ENCODE measurements around the gene CA6.

Gene CA6

GRCh38 chr1:8939000-8939265 lies 6.7 kb upstream of the CA6 start:
- ChIA-PET POLR2A (interaction anchor here (0.6 kb wide), 2 partner anchors 81 to 495 kb away, joined by 3 to 4 read pairs; no protein-coding TSS in a partner anchor), CTCF (interaction anchor here (1.1 to 2.3 kb wide), 6 partner anchors 10 to 24 kb away, joined by 3 to 9 read pairs (median 5); no protein-coding TSS in a partner anchor)
- Histone ChIP-seq H3K4me1 (ENCODE audit: control extremely low read depth in 1 of 4, control insufficient read depth in 4 of 4, insufficient read depth in 4 of 4, low read length in 3 of 4) (peaks cover 7 to 54% (median 41%) of the 10 kb centered on the region in 4 experiments), H3K36me3 (ENCODE audit: control insufficient read depth in 4 of 4, insufficient read depth in 4 of 4, low read length in 3 of 4) (no peaks in the 10 kb centered on the region), H3K4me3 (ENCODE audit: control insufficient read depth in 1 of 7, extremely low read depth in 1 of 7, insufficient read depth in 4 of 7, low read depth in 2 of 7, low read length in 6 of 7) (no peak overlapping the region), H3K27me3 (replicated peaks in 2 of 5; ENCODE audit: control insufficient read depth in 4 of 5, insufficient read depth in 5 of 5, low read length in 4 of 5) (no peaks in the 10 kb centered on the region), H3K9me3 (ENCODE audit: control extremely low read depth in 1 of 5, control insufficient read depth in 4 of 5, insufficient read depth in 2 of 5, low read depth in 1 of 5, low read length in 4 of 5) (no peaks in the 10 kb centered on the region), H3K27ac (ENCODE audit: insufficient read depth in 1 of 2, low read depth in 1 of 2, low read length in 2 of 2, poor library complexity in 1 of 2, severe bottlenecking in 2 of 2) (no peak overlapping the region)
- DNase-seq, result no peak
- 92% methylated on average over 2 of the region's 2 CpGs for WGBS (ENCODE audit: insufficient coverage)

- Histone ChIP-seq H3K4me3 (ENCODE audit: control insufficient read depth in 1 of 7, extremely low read depth in 1 of 7, insufficient read depth in 4 of 7, low read depth in 2 of 7, low read length in 6 of 7) (no peak overlapping the region), H3K27me3 (replicated peaks in 2 of 5; ENCODE audit: control insufficient read depth in 4 of 5, insufficient read depth in 5 of 5, low read length in 4 of 5) (no peaks in the 10 kb centered on the region), H3K27ac (ENCODE audit: insufficient read depth in 1 of 2, low read depth in 1 of 2, low read length in 2 of 2, poor library complexity in 1 of 2, severe bottlenecking in 2 of 2) (no peak overlapping the region), H3K9me3 (ENCODE audit: control extremely low read depth in 1 of 5, control insufficient read depth in 4 of 5, insufficient read depth in 2 of 5, low read depth in 1 of 5, low read length in 4 of 5) (no peaks in the 10 kb centered on the region), H3K4me1 (ENCODE audit: control extremely low read depth in 1 of 4, control insufficient read depth in 4 of 4, insufficient read depth in 4 of 4, low read length in 3 of 4) (peaks cover 7 to 59% (median 46%) of the 10 kb centered on the region in 4 experiments), H3K36me3 (ENCODE audit: control insufficient read depth in 4 of 4, insufficient read depth in 4 of 4, low read length in 3 of 4) (no peaks in the 10 kb centered on the region)
- POLR2A ChIA-PET, result interaction anchor here (0.6 kb wide), 3 partner anchors 73 to 496 kb away, joined by 3 to 4 read pairs (median 4); no protein-coding TSS in a partner anchor
- DNase-seq, result peak in 2 of 3 donors; percentile 32 to 45
- WGBS (ENCODE audit: insufficient coverage), result 93% methylated on average over 6 of the region's 6 CpGs
- CTCF ChIA-PET, result interaction anchor here (1.1 to 2.3 kb wide), 6 partner anchors 11 to 162 kb away, joined by 3 to 9 read pairs (median 4); no protein-coding TSS in a partner anchor
Measured at GRCh38 chr1:8939362-8939995, 6.2 kb upstream of the CA6 start.

GRCh38 chr1:8941906-8942305 lies 3.8 kb upstream of the CA6 start:
- Histone ChIP-seq H3K36me3 (ENCODE audit: control insufficient read depth in 4 of 4, insufficient read depth in 4 of 4, low read length in 3 of 4) (no peaks in the 10 kb centered on the region), H3K27me3 (replicated peaks in 2 of 5; ENCODE audit: control insufficient read depth in 4 of 5, insufficient read depth in 5 of 5, low read length in 4 of 5) (no peaks in the 10 kb centered on the region), H3K27ac (ENCODE audit: insufficient read depth in 1 of 2, low read depth in 1 of 2, low read length in 2 of 2, poor library complexity in 1 of 2, severe bottlenecking in 2 of 2) (no peak overlapping the region), H3K9me3 (ENCODE audit: control extremely low read depth in 1 of 5, control insufficient read depth in 4 of 5, insufficient read depth in 2 of 5, low read depth in 1 of 5, low read length in 4 of 5) (no peaks in the 10 kb centered on the region), H3K4me1 (ENCODE audit: control extremely low read depth in 1 of 4, control insufficient read depth in 4 of 4, insufficient read depth in 4 of 4, low read length in 3 of 4) (peaks cover 7 to 63% (median 52%) of the 10 kb centered on the region in 4 experiments), H3K4me3 (ENCODE audit: control insufficient read depth in 1 of 7, extremely low read depth in 1 of 7, insufficient read depth in 4 of 7, low read depth in 2 of 7, low read length in 6 of 7) (no peak overlapping the region)
- peak in 2 of 3 donors; percentile 34 to 40 for DNase-seq
- CTCF ChIA-PET, result interaction anchor here (0.6 to 1.7 kb wide), 4 partner anchors 8 to 47 kb away, joined by 3 to 7 read pairs (median 4); no protein-coding TSS in a partner anchor
- POLR2A ChIA-PET, result interaction anchor here (0.6 kb wide), 1 partner anchor 37 kb away, joined by 3 read pairs; no protein-coding TSS in a partner anchor
- 97% methylated on average over 6 of the region's 6 CpGs for WGBS (ENCODE audit: insufficient coverage)

DNA sequence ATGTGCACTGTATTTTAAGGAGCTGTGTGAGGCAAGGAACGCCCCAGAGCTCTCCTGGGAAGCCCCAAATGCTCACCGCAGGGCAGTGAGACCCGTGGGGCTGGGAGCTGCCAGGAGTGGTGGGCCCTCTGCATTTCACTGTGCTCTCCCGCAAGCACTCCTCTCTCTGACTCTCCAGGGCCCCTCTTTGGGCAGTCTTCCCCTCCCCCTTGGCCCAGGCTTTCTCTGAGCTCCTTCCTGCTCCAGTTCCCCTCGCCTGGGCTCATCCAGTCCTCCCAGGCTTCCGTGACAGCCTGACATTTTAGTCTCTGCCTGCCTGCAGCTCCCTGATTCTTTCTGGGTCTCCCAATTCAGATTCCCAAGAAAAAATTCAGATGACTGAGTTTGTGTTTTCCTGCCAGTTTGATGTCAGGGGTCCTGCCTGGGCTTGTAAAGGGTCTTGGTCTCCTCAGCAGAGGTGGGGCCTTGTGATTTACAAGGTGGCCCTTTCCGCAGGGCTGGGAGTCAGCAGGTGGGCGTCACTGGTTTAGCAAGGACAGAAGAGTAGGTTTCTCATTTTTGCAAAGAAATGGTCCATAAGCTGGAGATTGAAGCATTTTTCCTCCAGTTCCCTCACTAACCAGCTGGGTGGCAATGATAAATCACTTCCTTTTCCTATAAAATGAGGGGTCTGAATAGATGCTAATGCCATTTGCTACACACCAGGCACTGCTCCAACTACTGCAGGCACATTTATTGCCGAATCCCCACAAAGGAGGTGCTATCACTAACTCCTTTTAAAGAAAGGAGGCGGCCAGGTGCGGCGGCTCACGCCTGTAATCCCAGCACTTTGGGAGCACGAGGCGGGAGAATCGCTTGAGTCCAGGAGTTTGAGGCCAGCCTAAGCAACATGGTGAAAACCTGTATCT lies 1.9 kb upstream of the CA6 start:
- WGBS (ENCODE audit: insufficient coverage), result 48% methylated on average over 11 of the region's 16 CpGs
- Histone ChIP-seq H3K36me3 (ENCODE audit: control insufficient read depth in 4 of 4, insufficient read depth in 4 of 4, low read length in 3 of 4) (no peaks in the 10 kb centered on the region), H3K27ac (ENCODE audit: insufficient read depth in 1 of 2, low read depth in 1 of 2, low read length in 2 of 2, poor library complexity in 1 of 2, severe bottlenecking in 2 of 2) (no peak overlapping the region), H3K4me3 (ENCODE audit: control insufficient read depth in 1 of 7, extremely low read depth in 1 of 7, insufficient read depth in 4 of 7, low read depth in 2 of 7, low read length in 6 of 7) (peak overlapping the region in 1 of 7 experiments; percentile 10), H3K9me3 (ENCODE audit: control extremely low read depth in 1 of 5, control insufficient read depth in 4 of 5, insufficient read depth in 2 of 5, low read depth in 1 of 5, low read length in 4 of 5) (no peaks in the 10 kb centered on the region), H3K27me3 (replicated peaks in 2 of 5; ENCODE audit: control insufficient read depth in 4 of 5, insufficient read depth in 5 of 5, low read length in 4 of 5) (no peaks in the 10 kb centered on the region), H3K4me1 (ENCODE audit: control extremely low read depth in 1 of 4, control insufficient read depth in 4 of 4, insufficient read depth in 4 of 4, low read length in 3 of 4) (peaks cover 0 to 61% (median 46%) of the 10 kb centered on the region in 4 experiments)
- ChIA-PET POLR2A (interaction anchor here (1.4 to 1.5 kb wide), 2 partner anchors 11 to 19 kb away, joined by 3 read pairs; no protein-coding TSS in a partner anchor), CTCF (interaction anchor here (0.6 to 3.0 kb wide), 6 partner anchors 10 to 44 kb away, joined by 3 to 14 read pairs (median 3); no protein-coding TSS in a partner anchor)
- DNase-seq, result peak in 2 of 3 donors; percentile 23 to 27

GRCh38 chr1:8947127-8947691 lies 1.5 kb downstream of the CA6 start:
- peaks cover 0 to 49% (median 40%) of the 10 kb centered on the region in 4 experiments for H3K4me1 ChIP-seq (ENCODE audit: control extremely low read depth in 1 of 4, control insufficient read depth in 4 of 4, insufficient read depth in 4 of 4, low read length in 3 of 4)
- H3K4me3 ChIP-seq (ENCODE audit: control insufficient read depth in 1 of 7, extremely low read depth in 1 of 7, insufficient read depth in 4 of 7, low read depth in 2 of 7, low read length in 6 of 7), result no peak overlapping the region
- WGBS (ENCODE audit: insufficient coverage), result 16% methylated on average over 8 of the region's 9 CpGs
- POLR2A ChIA-PET, result no interaction called here
- CTCF ChIA-PET, result interaction anchor here (1.1 to 2.3 kb wide), 5 partner anchors 11 to 58 kb away, joined by 3 to 10 read pairs (median 4); no protein-coding TSS in a partner anchor
- no peaks in the 10 kb centered on the region for H3K36me3 ChIP-seq (ENCODE audit: control insufficient read depth in 4 of 4, insufficient read depth in 4 of 4, low read length in 3 of 4)
- H3K27ac ChIP-seq (ENCODE audit: insufficient read depth in 1 of 2, low read depth in 1 of 2, low read length in 2 of 2, poor library complexity in 1 of 2, severe bottlenecking in 2 of 2), result no peak overlapping the region
- H3K27me3 ChIP-seq (replicated peaks in 2 of 5; ENCODE audit: control insufficient read depth in 4 of 5, insufficient read depth in 5 of 5, low read length in 4 of 5), result no peaks in the 10 kb centered on the region
- no peaks in the 10 kb centered on the region for H3K9me3 ChIP-seq (ENCODE audit: control extremely low read depth in 1 of 5, control insufficient read depth in 4 of 5, insufficient read depth in 2 of 5, low read depth in 1 of 5, low read length in 4 of 5)
- peak in 2 of 3 donors; percentile 25 to 36 for DNase-seq

GRCh38 chr1:8950309-8950708 lies 4.6 kb downstream of the CA6 start:
- 94% methylated on average over 3 of the region's 3 CpGs for WGBS (ENCODE audit: insufficient coverage)
- DNase-seq, result no peak
- POLR2A ChIA-PET, result no interaction called here

More at GRCh38 chr1:8950309-8950708, 4.6 kb downstream of the CA6 start:
- Histone ChIP-seq H3K4me1 (ENCODE audit: control extremely low read depth in 1 of 4, control insufficient read depth in 4 of 4, insufficient read depth in 4 of 4, low read length in 3 of 4) (peaks cover 0 to 31% (median 17%) of the 10 kb centered on the region in 4 experiments), H3K9me3 (ENCODE audit: control extremely low read depth in 1 of 5, control insufficient read depth in 4 of 5, insufficient read depth in 2 of 5, low read depth in 1 of 5, low read length in 4 of 5) (no peaks in the 10 kb centered on the region), H3K36me3 (ENCODE audit: control insufficient read depth in 4 of 4, insufficient read depth in 4 of 4, low read length in 3 of 4) (no peaks in the 10 kb centered on the region), H3K27ac (ENCODE audit: insufficient read depth in 1 of 2, low read depth in 1 of 2, low read length in 2 of 2, poor library complexity in 1 of 2, severe bottlenecking in 2 of 2) (no peak overlapping the region), H3K27me3 (replicated peaks in 2 of 5; ENCODE audit: control insufficient read depth in 4 of 5, insufficient read depth in 5 of 5, low read length in 4 of 5) (no peaks in the 10 kb centered on the region), H3K4me3 (ENCODE audit: control insufficient read depth in 1 of 7, extremely low read depth in 1 of 7, insufficient read depth in 4 of 7, low read depth in 2 of 7, low read length in 6 of 7) (no peak overlapping the region)
- CTCF ChIA-PET, result interaction anchor here (1.1 to 1.2 kb wide), 3 partner anchors 9 to 13 kb away, joined by 3 to 5 read pairs (median 3); no protein-coding TSS in a partner anchor
